ENCODE results near the gene CBLC. TPM values are rescaled to one million over a fixed set of nuclear protein-coding genes. Genes with fewer than 3 reads are reported as not detected.
"Not testable (repeated sequence)": the region's sequence is repeated elsewhere in the genome, so short reads cannot be mapped to it uniquely, and the experiment has no call there.

Gene CBLC
- total and polyA plus RNA-seq, 2 experiments from 2014 or later = not detected

GRCh38 chr19:44772959-44773358 is 4.7 kb upstream of the CBLC start:
- WGBS, 2 experiments (ENCODE audit: low coverage in 1 of 2, low lambda C conversion rate in 2 of 2, missing lambda C conversion rate in 2 of 2) = 52 to 60% methylated on average over 3 of the region's 3 CpGs
- no peaks in the 10 kb centered on the region for H3K9me3 ChIP-seq (ENCODE audit: low read depth)
- no peak overlapping the region for H3K27ac ChIP-seq
- no peaks in the 10 kb centered on the region for H3K79me2 ChIP-seq (ENCODE audit: insufficient read depth)
- no peaks in the 10 kb centered on the region for H3K9me2 ChIP-seq (ENCODE audit: insufficient read depth)
- peaks cover 17% of the 10 kb centered on the region for H3F3A ChIP-seq (ENCODE audit: insufficient read depth)
- H2AFZ ChIP-seq = no peak overlapping the region
- in situ Hi-C loops (cut with MboI) = no loop called here
- no peaks in the 10 kb centered on the region for H3K27me3 ChIP-seq (replicated peaks; ENCODE audit: insufficient read depth)
- DNase-seq = no peak
- H3K36me3 ChIP-seq (ENCODE audit: low read depth) = no peaks in the 10 kb centered on the region
- H3K4me2 ChIP-seq (ENCODE audit: unreplicated experiment) = no peak overlapping the region
- H3K4me1 ChIP-seq (ENCODE audit: insufficient read depth) = peaks cover 19% of the 10 kb centered on the region
- TF ChIP-seq EZH2 (IDR thresholded peaks at IDR 0.05; ENCODE audit: insufficient read depth, poor library complexity, severe bottlenecking) (no peak), EZH2phosphoT487 (IDR thresholded peaks at IDR 0.05; ENCODE audit: insufficient read depth, low read depth) (no peak)
- no peak overlapping the region for H3K9ac ChIP-seq
- H4K20me1 ChIP-seq (ENCODE audit: insufficient read depth) = no peaks in the 10 kb centered on the region
- no peak overlapping the region for H3K4me3 ChIP-seq

GRCh38 chr19:44775676-44776240 is 1.9 kb upstream of the CBLC start:
- Histone ChIP-seq H3K9ac (no peak overlapping the region), H4K20me1 (ENCODE audit: insufficient read depth) (no peaks in the 10 kb centered on the region), H3K27me3 (replicated peaks; ENCODE audit: insufficient read depth) (no peaks in the 10 kb centered on the region), H3F3A (ENCODE audit: insufficient read depth) (peaks cover 5% of the 10 kb centered on the region; the same call in 1 of the 2 replicates), H3K4me2 (ENCODE audit: unreplicated experiment) (no peak overlapping the region), H3K4me3 (no peak overlapping the region), H3K79me2 (ENCODE audit: insufficient read depth) (no peaks in the 10 kb centered on the region), H3K27ac (no peak overlapping the region), H3K4me1 (ENCODE audit: insufficient read depth) (peaks cover 19% of the 10 kb centered on the region), H2AFZ (no peak overlapping the region), H3K9me3 (ENCODE audit: low read depth) (no peaks in the 10 kb centered on the region), H3K36me3 (ENCODE audit: low read depth) (no peaks in the 10 kb centered on the region), H3K9me2 (ENCODE audit: insufficient read depth) (no peaks in the 10 kb centered on the region)
- TF ChIP-seq EZH2phosphoT487 (IDR thresholded peaks at IDR 0.05; ENCODE audit: insufficient read depth, low read depth) = no peak
- no peak for TF ChIP-seq EZH2 (IDR thresholded peaks at IDR 0.05; ENCODE audit: insufficient read depth, poor library complexity, severe bottlenecking)
- DNase-seq = no peak
- in situ Hi-C loops (cut with MboI) = no loop called here
- 88% methylated on average over 6 of the region's 6 CpGs for WGBS, 2 experiments (ENCODE audit: low coverage in 1 of 2, low lambda C conversion rate in 2 of 2, missing lambda C conversion rate in 2 of 2)

GRCh38 chr19:44776402-44777096 is 1.1 kb upstream of the CBLC start:
- Histone ChIP-seq H3K27ac (no peak overlapping the region), H3K9ac (no peak overlapping the region)
- DNase-seq = no peak

GRCh38 chr19:44779150-44779549 is 1.5 kb downstream of the CBLC start:
- Histone ChIP-seq H3F3A (ENCODE audit: insufficient read depth) (peaks cover 5% of the 10 kb centered on the region; the same call in 1 of the 2 replicates), H3K4me1 (ENCODE audit: insufficient read depth) (peaks cover 13% of the 10 kb centered on the region), H3K79me2 (ENCODE audit: insufficient read depth) (no peaks in the 10 kb centered on the region), H3K36me3 (ENCODE audit: low read depth) (no peaks in the 10 kb centered on the region), H3K27ac (no peak overlapping the region), H2AFZ (no peak overlapping the region), H3K4me2 (ENCODE audit: unreplicated experiment) (no peak overlapping the region), H3K9me2 (ENCODE audit: insufficient read depth) (no peaks in the 10 kb centered on the region), H4K20me1 (ENCODE audit: insufficient read depth) (no peaks in the 10 kb centered on the region), H3K4me3 (no peak overlapping the region), H3K9me3 (ENCODE audit: low read depth) (no peaks in the 10 kb centered on the region), H3K27me3 (replicated peaks; ENCODE audit: insufficient read depth) (no peaks in the 10 kb centered on the region), H3K9ac (no peak overlapping the region)
- no peak for TF ChIP-seq EZH2phosphoT487 (IDR thresholded peaks at IDR 0.05; ENCODE audit: insufficient read depth, low read depth)
- TF ChIP-seq EZH2 (IDR thresholded peaks at IDR 0.05; ENCODE audit: insufficient read depth, poor library complexity, severe bottlenecking) = no peak
- 91% methylated on average over 2 of the region's 2 CpGs for WGBS, 2 experiments (ENCODE audit: low coverage in 1 of 2, low lambda C conversion rate in 2 of 2, missing lambda C conversion rate in 2 of 2)
- in situ Hi-C loops (cut with MboI) = no loop called here
- DNase-seq = no peak

More at GRCh38 chr19:44776402-44777096, 1.1 kb upstream of the CBLC start:
- Histone ChIP-seq H3K79me2 (ENCODE audit: insufficient read depth) (no peaks in the 10 kb centered on the region), H3F3A (ENCODE audit: insufficient read depth) (peaks cover 5% of the 10 kb centered on the region; the same call in 1 of the 2 replicates), H3K9me3 (ENCODE audit: low read depth) (no peaks in the 10 kb centered on the region), H3K4me3 (no peak overlapping the region), H3K4me1 (ENCODE audit: insufficient read depth) (peaks cover 19% of the 10 kb centered on the region), H3K27me3 (replicated peaks; ENCODE audit: insufficient read depth) (no peaks in the 10 kb centered on the region), H2AFZ (no peak overlapping the region), H3K9me2 (ENCODE audit: insufficient read depth) (no peaks in the 10 kb centered on the region), H3K36me3 (ENCODE audit: low read depth) (no peaks in the 10 kb centered on the region), H3K4me2 (ENCODE audit: unreplicated experiment) (no peak overlapping the region), H4K20me1 (ENCODE audit: insufficient read depth) (no peaks in the 10 kb centered on the region)
- TF ChIP-seq EZH2phosphoT487 (IDR thresholded peaks at IDR 0.05; ENCODE audit: insufficient read depth, low read depth) = no peak
- TF ChIP-seq EZH2 (IDR thresholded peaks at IDR 0.05; ENCODE audit: insufficient read depth, poor library complexity, severe bottlenecking) = no peak
- 95 to 97% methylated on average over 23 of the region's 23 CpGs for WGBS, 2 experiments (ENCODE audit: low coverage in 1 of 2, low lambda C conversion rate in 2 of 2, missing lambda C conversion rate in 2 of 2)
- in situ Hi-C loops (cut with MboI) = no loop called here

GRCh38 chr19:44781694-44782093 is 4.0 kb downstream of the CBLC start:
- H3K36me3 ChIP-seq (ENCODE audit: low read depth); H3F3A ChIP-seq (ENCODE audit: insufficient read depth); H3K4me1 ChIP-seq (ENCODE audit: insufficient read depth); H3K9ac ChIP-seq; H3K4me2 ChIP-seq (ENCODE audit: unreplicated experiment); in situ Hi-C loops (cut with MboI); H3K27me3 ChIP-seq (replicated peaks; ENCODE audit: insufficient read depth); H3K9me2 ChIP-seq (ENCODE audit: insufficient read depth); DNase-seq; H3K79me2 ChIP-seq (ENCODE audit: insufficient read depth); H2AFZ ChIP-seq; H3K27ac ChIP-seq; H3K9me3 ChIP-seq (ENCODE audit: low read depth); H3K4me3 ChIP-seq; H4K20me1 ChIP-seq (ENCODE audit: insufficient read depth): not testable (repeated sequence)
- 89% methylated on average over 2 of the region's 2 CpGs; no CpG with 5 or more reads in 1 of the 2 experiments for WGBS, 2 experiments (ENCODE audit: low coverage in 1 of 2, low lambda C conversion rate in 2 of 2, missing lambda C conversion rate in 2 of 2)
